Immature natural killer cell (primary cell): Measurements from ENCODE around the gene PRKCE. TPM values are rescaled to one million over a fixed set of nuclear protein-coding genes. Genes with fewer than 3 reads are reported as not detected.

Experiments
- DNase-seq, 3 donors: peaks; one replicate each; pipeline ENCODE4 v3.0.0; 2022; ENCODE audit warnings: mixed read lengths in 1 of 3
- H3K27ac Mint-ChIP-seq, 6 donors: one replicate each; pipeline ENCODE4 v1.8.0; 2020; ENCODE audit warnings: mixed read lengths in 6 of 6, mild to moderate bottlenecking in 5 of 6, inconsistent platforms in 4 of 6, moderate library complexity in 3 of 6
- H3K27me3 Mint-ChIP-seq, 3 donors: one replicate each; pipeline ENCODE4 v1.8.0; 2020 to 2021; ENCODE audit warnings: low read depth in 3 of 3, mild to moderate bottlenecking in 3 of 3, mixed read lengths in 3 of 3, moderate library complexity in 3 of 3, inconsistent platforms in 1 of 3
- H3K36me3 Mint-ChIP-seq, 3 donors: one replicate each; pipeline ENCODE4 v1.8.0; 2020; ENCODE audit warnings: mixed read lengths in 3 of 3, inconsistent platforms in 2 of 3, mild to moderate bottlenecking in 2 of 3
- H3K4me1 Mint-ChIP-seq, 2 donors: one replicate each; pipeline ENCODE4 v1.8.0; 2020; ENCODE audit warnings: inconsistent platforms in 2 of 2, mild to moderate bottlenecking in 2 of 2, mixed read lengths in 2 of 2, moderate library complexity in 1 of 2
- H3K4me3 Mint-ChIP-seq, 5 donors: one replicate each; pipeline ENCODE4 v1.8.0; 2020; ENCODE audit warnings: mild to moderate bottlenecking in 5 of 5, mixed read lengths in 5 of 5, inconsistent platforms in 3 of 5, moderate library complexity in 3 of 5
- H3K9me3 Mint-ChIP-seq, 6 donors: one replicate each; pipeline ENCODE4 v1.8.0; 2020; ENCODE audit warnings: mild to moderate bottlenecking in 6 of 6, mixed read lengths in 6 of 6, inconsistent platforms in 4 of 6, moderate library complexity in 3 of 6
- polyA plus RNA-seq, 3 donors: library from polyadenylated mRNA; unstranded; fragments of 300-500 nt; fragmentation: Illumina TruSeq; gene quantifications; one replicate each; pipeline ENCODE4 v1.2.3, GENCODE V29; 2021

Gene PRKCE
- polyA plus RNA-seq, 3 donors from 2014 or later, result 1.0 to 3.0 (median 2.5) TPM

DNA sequence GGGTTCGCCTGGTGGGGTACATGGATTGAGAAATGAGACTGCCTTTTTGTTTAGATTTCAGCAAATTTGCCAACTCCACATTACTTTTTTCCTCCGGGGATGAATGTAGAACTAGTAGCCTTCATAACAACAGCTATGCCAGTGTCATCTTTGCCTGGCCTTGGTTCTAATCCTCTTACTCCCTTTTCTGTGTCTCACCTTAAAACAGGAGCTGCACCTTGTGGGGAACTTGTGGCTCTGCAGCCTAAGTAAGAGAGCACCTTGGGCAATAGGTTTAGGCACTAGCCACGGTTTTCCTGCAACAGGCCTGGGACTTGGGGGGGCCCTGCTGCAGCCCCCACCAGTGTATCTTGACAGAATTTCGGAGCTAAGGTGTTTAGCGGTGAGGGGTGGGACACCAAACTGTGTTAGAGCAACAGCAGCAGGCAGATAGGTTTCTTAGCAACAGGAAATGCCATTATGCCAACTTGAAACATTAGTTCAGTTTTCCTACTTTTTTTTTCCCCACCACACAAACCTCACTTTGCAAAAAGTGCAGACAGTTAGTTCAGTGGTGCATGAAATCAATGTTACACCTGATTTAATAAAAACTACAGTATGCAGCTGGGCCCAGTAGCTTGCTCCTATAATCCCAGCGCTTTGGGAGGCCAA lies 173.7 kb downstream of the PRKCE start:
- Mint-ChIP-seq H3K27me3 (peaks cover 2 to 4% (median 3%) of the 10 kb centered on the region in 3 donors), H3K36me3 (peaks cover 3 to 6% (median 5%) of the 10 kb centered on the region in 3 donors), H3K27ac (peak overlapping the region in 1 of 6 donors; percentile 43), H3K4me1 (peaks cover 18% of the 10 kb centered on the region in 2 donors), H3K4me3 (no peak overlapping the region), H3K9me3 (peaks cover 2 to 8% (median 6%) of the 10 kb centered on the region in 6 donors)
- no peak for DNase-seq

DNA sequence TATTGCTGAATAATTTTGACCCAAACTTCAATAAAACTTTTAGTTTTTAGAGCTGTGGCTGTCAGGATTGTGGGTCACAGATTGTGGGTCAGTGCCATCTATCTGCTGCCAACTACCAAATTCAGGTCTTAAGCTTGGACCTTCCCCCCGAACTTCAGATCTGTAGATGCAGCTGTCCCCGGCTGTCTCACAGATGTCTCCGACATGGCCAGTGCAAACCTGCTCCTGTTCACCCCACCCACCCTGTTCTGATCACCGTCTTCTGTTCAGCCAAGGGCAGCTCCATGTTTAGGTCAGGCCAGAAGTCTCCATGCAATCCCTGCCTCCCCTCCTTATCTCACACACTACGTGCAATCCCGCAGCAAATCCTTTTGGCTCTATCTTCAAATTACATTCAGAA lies 175.0 kb downstream of the PRKCE start:
- peaks cover 3 to 20% (median 13%) of the 10 kb centered on the region in 6 donors for H3K9me3 Mint-ChIP-seq
- peaks cover 7 to 16% (median 12%) of the 10 kb centered on the region in 3 donors for H3K36me3 Mint-ChIP-seq
- peak overlapping the region in 1 of 6 donors; percentile 0 for H3K27ac Mint-ChIP-seq
- H3K27me3 Mint-ChIP-seq, result peaks cover 2 to 4% (median 3%) of the 10 kb centered on the region in 3 donors
- no peak for DNase-seq
- peaks cover 18% of the 10 kb centered on the region in 2 donors for H3K4me1 Mint-ChIP-seq
- H3K4me3 Mint-ChIP-seq, result peak overlapping the region in 1 of 5 donors; percentile 19

DNA sequence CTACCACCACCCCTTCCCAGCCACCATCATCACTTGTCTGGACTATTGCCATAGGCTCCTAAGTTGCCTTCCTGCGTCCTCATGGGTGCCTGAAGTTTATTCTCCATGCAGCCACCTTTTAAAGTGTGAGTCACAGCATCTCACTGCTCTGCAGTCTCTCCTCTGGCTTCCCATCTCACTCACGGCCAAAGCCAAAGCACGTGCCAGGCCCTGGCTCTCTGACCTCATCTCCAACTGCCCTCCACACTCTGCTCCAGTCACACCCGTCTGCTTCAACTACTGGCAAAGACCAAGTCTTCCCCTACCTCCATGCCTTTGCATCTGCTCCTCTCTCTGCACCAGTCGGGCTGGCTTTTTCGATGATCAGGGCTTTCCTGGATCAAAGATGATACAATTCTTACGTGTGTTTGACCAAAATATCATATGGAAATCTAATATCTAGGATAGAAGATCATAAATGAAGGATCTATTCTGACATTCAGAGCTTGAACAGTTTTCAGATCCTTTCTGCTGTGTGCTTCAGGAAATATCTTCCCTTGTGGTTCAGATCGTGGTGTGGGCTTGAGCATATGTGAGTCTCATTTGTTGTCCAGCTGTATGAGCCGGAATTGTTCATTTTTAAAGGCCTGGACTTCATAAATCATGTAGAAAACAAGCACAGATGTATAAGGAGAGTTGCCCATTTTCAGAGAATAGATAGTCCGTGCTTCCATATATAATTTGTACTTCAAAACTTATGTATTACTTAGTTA lies 175.6 kb downstream of the PRKCE start:
- no peak for DNase-seq
- Mint-ChIP-seq H3K9me3 (peaks cover 3 to 20% (median 13%) of the 10 kb centered on the region in 6 donors), H3K36me3 (peaks cover 7 to 16% (median 12%) of the 10 kb centered on the region in 3 donors), H3K27me3 (peaks cover 2 to 4% (median 3%) of the 10 kb centered on the region in 3 donors), H3K4me3 (peak overlapping the region in 1 of 5 donors; percentile 19), H3K27ac (no peak overlapping the region), H3K4me1 (peaks cover 18% of the 10 kb centered on the region in 2 donors)

DNA sequence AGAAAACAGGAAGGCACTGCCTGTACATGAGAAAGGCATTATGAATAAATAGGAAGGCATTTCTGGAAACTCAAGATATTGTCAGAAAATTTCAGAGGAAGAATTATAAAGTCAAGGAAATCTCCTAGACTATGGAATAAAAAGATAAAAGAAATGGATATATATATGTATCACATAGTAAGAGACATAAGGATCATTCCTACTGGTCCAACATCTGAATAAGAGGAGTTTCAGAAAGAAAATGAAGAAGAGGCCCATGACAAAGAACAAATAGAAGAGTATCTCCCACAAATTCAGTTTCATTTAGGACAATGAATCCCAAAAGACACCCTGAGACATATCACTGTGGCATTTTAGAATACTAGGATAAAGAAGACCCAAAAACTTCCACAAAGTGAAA lies 178.8 kb downstream of the PRKCE start:
- H3K4me3 Mint-ChIP-seq, result no peak overlapping the region
- no peak overlapping the region for H3K27ac Mint-ChIP-seq
- no peak for DNase-seq
- peaks cover 1 to 4% (median 2%) of the 10 kb centered on the region in 3 donors for H3K27me3 Mint-ChIP-seq
- H3K36me3 Mint-ChIP-seq, result peaks cover 7 to 16% (median 12%) of the 10 kb centered on the region in 3 donors
- H3K4me1 Mint-ChIP-seq, result peaks cover 18 to 20% of the 10 kb centered on the region in 2 donors
- peaks cover 3 to 20% (median 13%) of the 10 kb centered on the region in 6 donors for H3K9me3 Mint-ChIP-seq

DNA sequence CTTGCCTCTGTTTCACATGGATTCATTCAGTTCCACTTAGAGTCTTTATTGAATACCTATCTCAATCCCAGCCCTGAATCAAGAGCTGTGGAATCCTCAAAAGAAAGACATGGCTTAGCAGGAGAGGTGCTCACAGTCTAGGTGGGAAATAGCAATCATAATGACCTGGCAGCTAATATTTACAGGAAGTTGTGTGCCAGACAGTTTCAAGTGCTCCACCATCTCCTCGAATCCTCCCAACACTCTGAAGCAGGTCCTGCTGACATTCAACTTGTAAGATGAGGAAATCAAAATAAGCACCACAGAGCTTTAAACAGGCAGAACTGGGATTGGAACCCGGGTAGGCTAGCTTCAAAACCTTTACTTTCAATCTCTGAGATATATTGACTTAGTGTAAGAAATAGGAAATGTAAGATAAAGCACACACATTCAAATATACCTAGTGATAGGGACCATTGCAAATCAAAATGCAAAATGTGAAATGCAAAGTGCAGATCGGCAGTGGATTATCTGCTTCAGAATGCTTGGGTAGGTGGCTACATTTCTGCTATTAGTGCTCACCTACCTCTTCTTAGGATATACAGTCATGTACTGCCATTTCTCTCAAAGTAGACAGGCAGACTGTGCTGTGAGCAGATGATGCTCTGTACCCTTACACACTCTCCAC lies 182.0 kb downstream of the PRKCE start:
- Mint-ChIP-seq H3K4me3 (no peak overlapping the region), H3K27ac (peak overlapping the region in 1 of 6 donors; percentile 1), H3K27me3 (peaks cover 0 to 4% (median 0%) of the 10 kb centered on the region in 3 donors), H3K36me3 (peaks cover 7 to 16% (median 12%) of the 10 kb centered on the region in 3 donors), H3K4me1 (peaks cover 12 to 16% of the 10 kb centered on the region in 2 donors), H3K9me3 (peaks cover 3 to 20% (median 13%) of the 10 kb centered on the region in 6 donors)
- DNase-seq, result no peak

DNA sequence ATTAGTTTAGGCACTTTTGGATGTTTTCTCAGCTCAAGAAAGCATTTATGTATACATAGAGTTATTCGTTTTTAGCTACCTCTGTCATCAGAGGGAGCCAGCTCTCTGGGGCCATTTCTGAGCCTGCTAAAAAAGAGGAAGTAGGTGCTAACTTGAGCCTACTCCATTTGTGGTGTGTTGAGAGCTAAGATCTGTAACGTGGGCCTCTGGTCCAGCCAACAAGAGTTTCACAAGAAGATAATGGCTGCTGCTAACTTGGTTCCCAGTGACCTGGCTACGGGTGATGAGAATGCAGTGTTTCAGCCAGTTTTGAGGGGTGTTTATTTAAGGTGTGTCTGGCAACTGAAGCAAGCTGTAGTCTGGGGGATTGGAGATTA lies 182.5 kb downstream of the PRKCE start:
- H3K27ac Mint-ChIP-seq, result no peak overlapping the region

DNA sequence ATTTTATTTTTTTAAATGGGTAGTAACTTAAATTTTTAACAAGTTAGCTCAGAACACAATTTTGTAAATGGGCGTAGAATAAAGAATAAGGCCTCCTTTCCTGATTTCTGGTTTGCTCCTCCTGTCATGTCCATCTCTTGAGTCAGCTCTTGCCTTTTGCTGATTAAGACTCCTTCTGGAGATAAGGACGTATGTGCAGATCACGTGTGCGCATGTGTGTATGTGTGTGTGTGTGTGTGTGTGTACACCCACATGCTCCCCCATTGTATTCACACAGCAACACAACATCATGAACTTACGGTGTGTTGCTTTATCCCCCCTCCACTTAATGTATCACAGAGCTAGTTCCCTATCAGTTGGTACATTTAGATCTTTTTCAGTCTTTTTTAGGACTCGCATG lies 182.9 kb downstream of the PRKCE start:
- no peak for DNase-seq
- H3K9me3 Mint-ChIP-seq, result peaks cover under 1 to 16% (median 11%) of the 10 kb centered on the region in 6 donors
- peaks cover 0 to 1% (median under 1%) of the 10 kb centered on the region in 3 donors for H3K27me3 Mint-ChIP-seq
- peaks cover 4 to 13% (median 10%) of the 10 kb centered on the region in 3 donors for H3K36me3 Mint-ChIP-seq
- H3K27ac Mint-ChIP-seq, result no peak overlapping the region
- peaks cover 12 to 16% of the 10 kb centered on the region in 2 donors for H3K4me1 Mint-ChIP-seq
- H3K4me3 Mint-ChIP-seq, result no peak overlapping the region

More for the DNA sequence above, 182.5 kb downstream of the PRKCE start:
- H3K4me3 Mint-ChIP-seq, result no peak overlapping the region
- peaks cover 7 to 16% (median 12%) of the 10 kb centered on the region in 3 donors for H3K36me3 Mint-ChIP-seq
- peaks cover 3 to 20% (median 13%) of the 10 kb centered on the region in 6 donors for H3K9me3 Mint-ChIP-seq
- DNase-seq, result no peak
- peaks cover 0 to 4% (median 1%) of the 10 kb centered on the region in 3 donors for H3K27me3 Mint-ChIP-seq
- H3K4me1 Mint-ChIP-seq, result peaks cover 12 to 16% of the 10 kb centered on the region in 2 donors

DNA sequence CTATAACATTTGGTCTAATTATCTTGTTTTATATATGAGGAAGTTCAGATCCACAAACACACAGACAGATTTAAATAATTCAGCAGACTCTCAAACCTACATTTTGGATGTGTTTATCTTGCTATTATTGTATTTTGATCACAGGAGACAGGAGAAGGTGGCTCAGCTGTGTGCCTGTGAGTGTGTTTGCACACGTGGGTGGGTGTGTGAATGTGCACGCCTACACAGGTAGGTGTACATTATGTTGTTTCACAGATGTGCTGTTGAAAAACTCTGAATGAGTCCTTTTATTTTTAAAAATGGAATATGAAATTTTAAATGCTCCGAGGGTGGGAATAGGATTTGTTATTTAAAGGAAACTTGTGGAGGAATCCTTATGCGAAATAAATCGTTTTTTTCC lies 183.4 kb downstream of the PRKCE start:
- Mint-ChIP-seq H3K4me3 (no peak overlapping the region), H3K36me3 (peaks cover 4 to 13% (median 10%) of the 10 kb centered on the region in 3 donors), H3K27ac (no peak overlapping the region), H3K9me3 (peaks cover 0 to 14% (median 10%) of the 10 kb centered on the region in 6 donors), H3K27me3 (peaks cover 0 to 1% (median 0%) of the 10 kb centered on the region in 3 donors), H3K4me1 (peaks cover 12 to 16% of the 10 kb centered on the region in 2 donors)
- no peak for DNase-seq

DNA sequence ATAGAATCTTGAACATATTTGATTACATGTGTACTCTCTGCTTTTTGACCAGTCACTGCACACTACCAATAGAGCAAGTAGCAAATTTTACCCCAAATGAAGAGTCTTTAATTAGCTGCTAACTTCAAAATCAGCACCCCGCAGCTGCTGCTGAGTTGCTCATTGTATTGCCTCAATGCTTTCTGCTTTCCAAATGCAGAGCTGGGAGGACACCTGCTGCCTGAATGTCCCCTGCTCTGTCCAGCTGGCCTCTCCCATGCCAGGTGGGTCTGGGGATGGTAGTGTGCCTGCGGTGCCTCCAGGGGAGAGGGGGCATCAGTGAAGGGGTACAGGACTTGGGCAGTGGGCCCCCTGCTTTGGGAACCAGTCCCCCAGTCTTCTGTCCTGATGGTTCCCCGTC lies 184.8 kb downstream of the PRKCE start:
- no peaks in the 10 kb centered on the region for H3K9me3 Mint-ChIP-seq
- peaks cover 12 to 21% of the 10 kb centered on the region in 2 donors for H3K4me1 Mint-ChIP-seq
- H3K36me3 Mint-ChIP-seq, result peaks cover 0 to under 1% (median 0%) of the 10 kb centered on the region in 3 donors
- peaks cover 0 to 1% (median 0%) of the 10 kb centered on the region in 3 donors for H3K27me3 Mint-ChIP-seq
- no peak overlapping the region for H3K27ac Mint-ChIP-seq
- DNase-seq, result no peak
- no peak overlapping the region for H3K4me3 Mint-ChIP-seq

DNA sequence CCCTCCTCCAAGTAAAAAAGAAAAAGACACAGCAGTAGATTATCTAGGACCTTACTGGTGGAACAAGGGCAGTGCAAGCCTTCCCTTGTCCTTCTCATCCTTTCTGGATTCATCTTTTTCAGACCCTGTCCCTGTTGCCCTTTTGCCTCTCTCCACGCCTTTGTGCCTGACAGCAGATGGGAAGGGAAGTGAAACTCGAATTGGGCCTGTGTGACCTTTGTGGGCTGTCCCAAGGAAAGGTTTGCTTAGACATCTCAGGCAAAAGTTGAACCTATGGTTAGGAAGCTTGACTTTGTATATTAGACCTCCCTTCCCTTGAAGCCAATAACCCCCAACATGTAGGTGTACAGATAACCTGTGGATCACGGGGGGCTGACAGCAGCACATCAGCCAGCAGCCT lies 185.3 kb downstream of the PRKCE start:
- Mint-ChIP-seq H3K27me3 (peaks cover 0 to 1% (median 0%) of the 10 kb centered on the region in 3 donors), H3K4me3 (no peak overlapping the region), H3K9me3 (no peaks in the 10 kb centered on the region), H3K4me1 (peaks cover 15 to 25% of the 10 kb centered on the region in 2 donors), H3K36me3 (no peaks in the 10 kb centered on the region), H3K27ac (peak overlapping the region in 1 of 6 donors; percentile 48)
- DNase-seq, result no peak

DNA sequence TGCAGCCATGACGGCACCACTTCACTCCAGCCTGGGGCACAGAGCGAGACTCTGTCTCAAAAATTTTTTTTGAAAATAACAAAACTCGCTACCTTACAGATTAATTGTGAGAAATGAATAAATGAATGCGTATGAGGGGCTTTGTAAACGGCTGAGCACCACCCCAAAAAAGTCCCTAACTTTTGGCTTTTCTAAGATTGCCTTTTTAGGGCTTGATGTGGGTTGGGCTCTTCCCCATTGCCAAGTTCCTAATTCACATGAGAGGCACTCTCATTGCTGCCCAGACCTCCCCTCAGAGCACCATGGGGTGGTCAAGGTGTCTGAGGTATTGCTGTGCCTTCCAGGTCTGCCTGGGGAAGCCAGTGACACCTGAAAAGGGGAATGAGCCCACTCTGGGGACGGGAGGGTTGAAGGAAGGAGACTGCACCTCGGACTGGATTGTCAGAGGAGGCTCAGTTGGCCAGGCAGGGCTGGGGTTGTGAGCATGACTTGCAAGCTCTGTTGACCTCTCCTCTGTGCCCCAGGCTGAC lies 186.4 kb downstream of the PRKCE start:
- peaks cover 19 to 33% of the 10 kb centered on the region in 2 donors for H3K4me1 Mint-ChIP-seq
- H3K27ac Mint-ChIP-seq, result no peak overlapping the region
- H3K9me3 Mint-ChIP-seq, result no peaks in the 10 kb centered on the region
- H3K36me3 Mint-ChIP-seq, result no peaks in the 10 kb centered on the region
- no peak overlapping the region for H3K4me3 Mint-ChIP-seq
- DNase-seq, result no peak
- peaks cover 0 to 1% (median 0%) of the 10 kb centered on the region in 3 donors for H3K27me3 Mint-ChIP-seq

DNA sequence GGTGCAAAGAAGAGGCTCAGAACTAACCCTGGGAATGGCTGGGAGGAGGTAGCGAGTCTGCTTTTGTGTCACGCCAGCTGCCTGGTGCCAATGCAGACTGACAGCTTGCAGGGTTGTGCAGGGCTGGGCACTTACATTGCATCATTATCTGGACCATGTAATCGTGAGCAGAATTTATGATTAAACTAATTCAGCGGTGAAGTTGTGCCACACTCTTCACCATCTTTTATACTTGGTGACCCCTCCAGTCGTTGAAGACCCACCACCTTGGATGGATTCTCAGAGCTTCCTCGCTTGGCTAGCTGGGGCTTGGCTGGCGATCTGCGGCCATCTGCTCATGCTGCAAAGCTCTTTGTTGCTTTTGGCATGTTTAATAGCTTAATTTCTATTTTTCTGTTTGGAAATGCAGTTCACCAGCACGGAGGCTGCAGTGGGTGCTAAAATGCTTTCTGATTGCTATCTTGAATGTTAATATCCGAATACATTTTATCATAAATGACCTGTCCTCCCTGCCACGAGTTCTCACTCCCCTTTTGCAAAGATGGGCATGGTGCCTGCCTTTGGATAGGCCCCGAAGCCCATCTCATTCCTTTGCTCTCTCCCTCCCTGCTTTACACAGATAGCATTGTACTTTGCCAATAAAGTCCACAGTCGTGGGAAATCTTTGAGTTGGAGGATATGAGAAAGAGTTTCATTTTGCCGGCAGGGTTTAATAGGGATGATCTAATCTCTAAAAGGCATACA lies 188.2 kb downstream of the PRKCE start:
- no peaks in the 10 kb centered on the region for H3K9me3 Mint-ChIP-seq
- H3K27me3 Mint-ChIP-seq, result peaks cover 0 to 4% (median 0%) of the 10 kb centered on the region in 3 donors
- no peak overlapping the region for H3K27ac Mint-ChIP-seq
- no peak overlapping the region for H3K4me3 Mint-ChIP-seq
- H3K36me3 Mint-ChIP-seq, result no peaks in the 10 kb centered on the region
- no peak for DNase-seq
- peaks cover 30 to 41% of the 10 kb centered on the region in 2 donors for H3K4me1 Mint-ChIP-seq

DNA sequence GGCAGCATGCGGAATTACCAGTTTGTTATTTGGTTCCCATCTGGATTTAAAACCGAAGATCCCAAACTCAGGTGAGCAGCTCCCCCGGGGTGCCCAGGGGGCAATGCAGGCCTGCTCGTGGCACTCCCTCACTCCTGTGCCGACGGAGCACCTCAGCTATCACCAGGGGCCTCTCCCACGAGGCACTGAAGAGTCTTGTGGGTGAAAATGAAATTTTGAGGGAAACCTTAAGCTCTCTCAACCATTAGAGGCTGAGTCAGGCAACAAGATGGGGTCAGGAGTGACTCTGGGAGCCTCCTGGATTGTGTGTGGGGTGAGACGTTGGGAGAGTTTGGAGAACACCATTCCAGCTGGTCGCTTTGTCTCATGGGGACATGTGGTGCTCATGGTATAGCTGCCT lies 189.0 kb downstream of the PRKCE start:
- H3K27me3 Mint-ChIP-seq, result peaks cover 0 to 4% (median 0%) of the 10 kb centered on the region in 3 donors
- no peak overlapping the region for H3K27ac Mint-ChIP-seq
- H3K4me3 Mint-ChIP-seq, result no peak overlapping the region
- no peak for DNase-seq
- no peaks in the 10 kb centered on the region for H3K9me3 Mint-ChIP-seq
- no peaks in the 10 kb centered on the region for H3K36me3 Mint-ChIP-seq
- peaks cover 37 to 49% of the 10 kb centered on the region in 2 donors for H3K4me1 Mint-ChIP-seq
